ENCODE results near the gene RHBDL1.

DNA sequence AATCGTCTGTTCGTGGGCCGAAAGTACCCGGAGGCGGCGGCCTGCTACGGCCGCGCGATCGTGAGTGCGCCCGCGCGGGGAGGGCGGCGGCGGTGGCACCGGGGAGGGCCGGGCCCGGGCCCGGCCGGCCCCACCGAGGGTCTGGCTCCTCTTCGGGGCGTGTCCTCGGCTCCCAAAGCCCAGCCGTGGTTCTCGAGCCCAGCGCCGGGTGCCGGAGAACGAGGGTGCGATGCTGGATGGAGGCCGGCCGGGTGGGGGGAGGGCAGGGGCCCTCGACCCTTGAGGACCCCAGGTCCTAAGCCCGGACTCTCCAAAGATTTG, 5.1 kb downstream of the RHBDL1 start:
- TF ChIP-seq CTCF (IDR thresholded peaks at IDR 0.05): no peak
- TF ChIP-seq POLR2A (IDR thresholded peaks at IDR 0.05): no peak
